IPS DF 19.7 (cell line): ENCODE results near the gene JADE2.
A peak's percentile ranks its signal among the peaks of the same experiment; 100 is the strongest.
"Not testable (repeated sequence)": the region's sequence is repeated elsewhere in the genome, so short reads cannot be mapped to it uniquely, and the experiment has no call there.

Source experiments
- DNase-seq: peaks from one replicate; pipeline ENCODE4 v3.0.0-alpha.2; 2013; ENCODE audit warnings: low read depth, low spot score

JADE2 gene

GRCh38 chr5:134507452-134507851, 18.0 kb upstream of the JADE2 start:
- DNase-seq, result no peak

- no peak for DNase-seq
These were observed 16.8 kb upstream of the JADE2 start for GRCh38 chr5:134508521-134509195.

GRCh38 chr5:134509308-134510040, 16.0 kb upstream of the JADE2 start:
- DNase-seq, result no peak

- peak; percentile 91 for DNase-seq
These were observed 14.3 kb upstream of the JADE2 start for GRCh38 chr5:134510970-134511795.

- DNase-seq, result peak; percentile 85
These were observed 13.4 kb upstream of the JADE2 start for GRCh38 chr5:134511796-134512660.

- no peak for DNase-seq
These were observed 12.8 kb upstream of the JADE2 start for GRCh38 chr5:134512661-134512999.

GRCh38 chr5:134515801-134516200, 9.7 kb upstream of the JADE2 start:
- DNase-seq, result no peak

GRCh38 chr5:134516984-134517383, 8.5 kb upstream of the JADE2 start:
- DNase-seq, result not testable (repeated sequence)

- DNase-seq, result no peak
These were observed 7.9 kb upstream of the JADE2 start for GRCh38 chr5:134517553-134517952.

GRCh38 chr5:134519989-134520388, 5.5 kb upstream of the JADE2 start:
- DNase-seq, result no peak

GRCh38 chr5:134521841-134522240, 3.6 kb upstream of the JADE2 start:
- no peak for DNase-seq

GRCh38 chr5:134523543-134524271, 1.8 kb upstream of the JADE2 start:
- no peak for DNase-seq

- DNase-seq, result peak; percentile 82
These were observed 1.1 kb upstream of the JADE2 start for GRCh38 chr5:134524272-134524825.

- no peak for DNase-seq
These were observed 413 bp downstream of the JADE2 start for GRCh38 chr5:134525683-134526482.

GRCh38 chr5:134526483-134527155, 1.1 kb downstream of the JADE2 start:
- no peak for DNase-seq

GRCh38 chr5:134527156-134527960, 1.9 kb downstream of the JADE2 start:
- no peak for DNase-seq

- DNase-seq, result no peak
These were observed 2.5 kb downstream of the JADE2 start for GRCh38 chr5:134527961-134528424.

- no peak for DNase-seq
These were observed 3.1 kb downstream of the JADE2 start for GRCh38 chr5:134528556-134528955.
